ENCODE results near the gene PNMA5. TPM values are rescaled to one million over a fixed set of nuclear protein-coding genes. Genes with fewer than 3 reads are reported as not detected.

The PNMA5 gene
- total RNA-seq, 1 donor from 2014 or later, result not detected

DNA sequence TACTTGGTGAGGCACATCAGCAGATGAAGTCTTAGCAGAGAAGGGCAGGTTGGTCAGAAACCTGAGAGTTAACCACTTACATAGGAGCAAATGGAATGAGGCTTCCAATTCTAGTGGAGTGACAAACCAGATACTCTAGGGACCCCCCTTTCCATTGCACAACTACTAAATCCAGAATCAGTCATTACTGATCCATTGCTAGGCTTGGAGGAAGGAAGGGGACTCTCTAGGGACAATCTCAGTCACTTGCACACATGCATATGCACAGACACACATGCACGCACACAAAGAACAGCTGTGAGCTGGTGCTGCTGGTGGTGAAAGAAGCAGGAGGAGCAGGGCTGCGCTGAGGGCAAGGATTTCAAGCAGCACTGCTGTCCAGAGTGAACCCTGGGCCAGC lies 25.7 kb downstream of the PNMA5 start:
- intact Hi-C loops (cut with DNase I), result no loop called here
- ATAC-seq (no peak), DNase-seq (ENCODE audit: missing footprints) (no peak)

DNA sequence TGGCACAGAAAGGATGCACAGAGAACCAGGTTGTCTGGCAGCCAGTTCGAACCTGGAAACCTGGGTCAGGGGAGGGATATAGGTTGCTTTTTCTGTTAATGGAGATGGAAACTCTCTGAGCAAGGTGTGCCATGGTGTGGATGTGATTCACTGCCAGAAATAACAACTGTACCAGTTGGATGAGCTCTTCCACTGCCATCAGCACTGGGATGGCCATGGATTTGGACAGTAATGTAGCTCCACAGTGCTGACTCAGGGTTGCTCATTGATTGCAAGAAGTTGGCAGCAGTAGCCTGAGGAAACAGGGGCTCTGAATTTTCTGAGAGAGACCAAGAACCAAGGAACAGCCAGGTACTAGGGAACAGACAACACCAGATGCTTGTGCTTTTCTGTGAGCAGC lies 33.8 kb downstream of the PNMA5 start:
- ATAC-seq (no peak), DNase-seq (ENCODE audit: missing footprints) (no peak)
- intact Hi-C loops (cut with DNase I), result no loop called here

DNA sequence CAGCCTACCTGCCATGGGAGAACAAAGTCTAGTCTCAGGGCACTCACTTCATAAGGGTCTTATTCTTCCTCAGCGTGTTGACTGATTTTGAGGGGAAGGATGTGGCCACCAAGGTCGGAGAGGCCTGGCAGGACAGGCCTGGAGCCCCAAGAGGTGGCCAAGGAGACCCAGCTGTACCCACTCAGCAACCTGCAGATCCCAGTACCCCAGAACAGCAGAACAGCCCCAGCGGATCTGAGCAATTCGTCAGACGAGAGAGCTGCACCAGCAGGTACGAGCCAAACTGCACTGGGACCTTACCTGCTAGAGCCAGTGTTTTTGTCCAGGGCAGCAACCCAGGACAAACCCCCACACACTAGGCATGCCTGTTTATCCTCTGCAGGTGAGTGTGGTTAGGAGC lies 34.3 kb downstream of the PNMA5 start:
- DNase-seq (ENCODE audit: missing footprints) (no peak), ATAC-seq (no peak)
- intact Hi-C loops (cut with DNase I), result loop anchor here (5.0 kb wide), 1 partner anchor 708 kb away; no protein-coding TSS in a partner anchor

DNA sequence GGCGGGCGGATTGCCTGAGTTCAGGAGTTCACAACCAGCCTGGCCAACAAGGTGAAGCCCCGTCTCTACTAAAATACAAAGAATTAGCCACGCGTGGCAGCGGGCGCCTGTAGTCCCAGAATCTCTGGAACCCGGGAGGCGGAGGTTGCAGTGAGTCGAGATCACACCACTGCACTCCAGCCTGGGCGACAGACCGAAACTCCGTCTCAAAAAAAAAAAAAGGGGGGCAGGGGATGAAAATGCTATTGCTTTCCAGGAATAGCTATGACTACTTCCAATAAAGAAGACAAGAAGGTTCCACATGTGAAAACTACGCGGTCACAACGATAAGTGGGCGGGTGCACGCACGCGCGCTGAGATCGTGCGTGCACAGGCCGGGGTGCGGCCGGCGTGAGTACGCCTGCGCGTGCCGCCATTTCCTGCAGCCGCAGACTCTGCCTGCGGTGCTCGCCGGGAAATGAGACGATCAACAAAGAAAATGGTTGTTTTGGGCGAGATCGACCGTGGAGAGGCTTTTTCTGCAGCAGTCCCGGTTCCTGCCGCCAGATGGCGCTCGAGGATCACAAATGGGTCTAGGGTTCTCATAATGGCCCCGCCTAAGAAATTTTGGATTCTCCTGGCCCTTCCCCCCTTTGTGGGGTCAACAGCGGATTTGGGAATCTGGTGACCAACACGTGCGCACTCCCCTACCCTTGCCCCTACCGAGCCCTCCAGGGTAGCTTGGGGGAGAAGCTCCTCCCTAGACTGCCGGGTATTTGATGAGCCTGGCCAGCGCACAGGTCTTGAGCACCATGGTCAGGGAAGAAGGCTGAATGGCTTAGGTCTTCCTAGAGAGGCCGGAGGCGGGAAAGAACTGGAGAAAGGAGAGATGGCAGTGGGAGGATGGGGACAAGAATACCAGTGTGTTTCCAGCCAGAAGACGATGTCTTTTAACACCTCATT lies 35.1 kb downstream of the PNMA5 start:
- ATAC-seq, result peak; percentile 99
- intact Hi-C loops (cut with DNase I), result loop anchor here (5.0 kb wide), 1 partner anchor 709 kb away; no protein-coding TSS in a partner anchor
- DNase-seq (ENCODE audit: missing footprints), result peak; percentile 92

DNA sequence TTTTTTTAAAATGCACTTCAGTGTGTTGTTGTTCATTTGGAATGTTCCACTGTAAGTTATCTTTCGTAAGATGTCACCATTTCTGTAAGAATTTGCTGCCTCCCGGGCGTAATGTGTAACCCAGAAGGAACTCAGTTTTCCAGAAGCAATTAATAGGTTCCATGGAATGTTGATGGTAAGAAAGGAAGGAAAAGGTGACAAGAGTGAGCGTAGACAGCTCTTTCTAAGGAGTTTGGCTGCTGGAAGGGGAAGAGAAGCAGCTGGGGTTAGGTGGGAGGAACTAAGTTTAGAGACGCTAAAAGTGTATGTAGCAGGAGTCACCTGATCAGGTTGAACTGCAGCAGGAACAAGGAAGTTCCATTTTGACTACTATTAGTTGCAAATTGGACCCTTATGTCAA lies 35.9 kb downstream of the PNMA5 start:
- ATAC-seq (no peak), DNase-seq (ENCODE audit: missing footprints) (no peak)
- intact Hi-C loops (cut with DNase I), result loop anchor here (5.0 kb wide), 1 partner anchor 709 kb away; no protein-coding TSS in a partner anchor

DNA sequence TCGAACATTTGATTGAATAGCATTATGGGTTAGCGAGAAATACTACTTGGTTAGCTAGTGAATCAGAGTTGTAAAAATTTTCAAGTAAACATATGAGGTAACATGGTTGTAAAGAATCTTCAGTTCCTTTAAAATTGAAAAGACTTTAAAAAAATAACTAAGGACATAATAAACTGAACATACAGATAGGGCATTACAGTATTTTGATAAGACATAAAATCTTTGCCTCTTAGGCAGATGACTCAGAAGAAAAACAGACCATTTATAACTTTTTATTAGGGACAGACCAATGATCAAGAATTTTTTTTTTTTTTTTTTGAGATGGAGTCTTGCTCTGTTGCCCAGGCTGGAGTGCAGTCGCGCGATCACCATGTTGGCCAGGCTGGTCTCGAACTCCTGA lies 43.1 kb downstream of the PNMA5 start:
- DNase-seq (ENCODE audit: missing footprints) (no peak), ATAC-seq (no peak)
- intact Hi-C loops (cut with DNase I), result no loop called here

DNA sequence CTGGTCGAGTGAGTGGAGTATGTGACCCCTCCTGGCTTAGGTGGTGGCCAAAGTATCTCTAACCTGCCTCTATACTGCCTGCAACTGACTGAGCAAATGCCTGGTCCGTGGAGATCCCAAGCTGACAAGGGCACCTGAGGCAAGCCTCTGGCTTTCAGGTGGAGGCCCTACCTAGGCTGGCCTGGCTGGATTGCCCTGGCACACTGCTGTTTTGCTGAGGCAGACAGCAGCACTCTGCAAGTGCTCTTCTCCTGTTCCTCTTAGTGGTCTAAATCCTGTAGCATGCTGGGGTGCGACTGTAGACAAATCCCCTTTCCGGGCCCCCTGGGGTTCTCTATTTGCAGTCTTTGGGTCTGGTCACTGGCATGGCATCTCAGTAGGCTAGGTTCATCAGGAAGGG lies 44.8 kb downstream of the PNMA5 start:
- DNase-seq (ENCODE audit: missing footprints) (no peak), ATAC-seq (no peak)
- intact Hi-C loops (cut with DNase I), result no loop called here

DNA sequence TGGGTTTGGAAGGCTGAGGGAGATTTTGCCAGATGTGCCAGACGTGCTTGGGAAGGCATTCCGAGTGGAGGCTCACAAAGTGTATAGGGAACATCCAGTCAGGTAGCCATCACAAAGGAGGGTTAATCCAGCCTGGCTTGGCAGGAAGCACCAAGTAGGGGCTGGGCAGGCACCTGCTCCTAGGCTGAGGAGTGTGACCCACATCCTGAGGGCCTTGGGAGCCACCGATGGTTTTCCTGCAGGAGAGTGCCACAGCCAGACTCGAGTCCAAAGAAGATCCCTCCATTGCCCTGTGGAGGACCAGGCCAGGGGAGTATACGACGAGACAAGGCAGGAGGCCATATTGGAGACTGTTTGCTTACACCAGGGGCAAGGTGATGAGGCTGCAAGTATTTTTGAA lies 47.2 kb downstream of the PNMA5 start:
- ATAC-seq, result no peak
- intact Hi-C loops (cut with DNase I), result no loop called here
- DNase-seq (ENCODE audit: missing footprints), result no peak

DNA sequence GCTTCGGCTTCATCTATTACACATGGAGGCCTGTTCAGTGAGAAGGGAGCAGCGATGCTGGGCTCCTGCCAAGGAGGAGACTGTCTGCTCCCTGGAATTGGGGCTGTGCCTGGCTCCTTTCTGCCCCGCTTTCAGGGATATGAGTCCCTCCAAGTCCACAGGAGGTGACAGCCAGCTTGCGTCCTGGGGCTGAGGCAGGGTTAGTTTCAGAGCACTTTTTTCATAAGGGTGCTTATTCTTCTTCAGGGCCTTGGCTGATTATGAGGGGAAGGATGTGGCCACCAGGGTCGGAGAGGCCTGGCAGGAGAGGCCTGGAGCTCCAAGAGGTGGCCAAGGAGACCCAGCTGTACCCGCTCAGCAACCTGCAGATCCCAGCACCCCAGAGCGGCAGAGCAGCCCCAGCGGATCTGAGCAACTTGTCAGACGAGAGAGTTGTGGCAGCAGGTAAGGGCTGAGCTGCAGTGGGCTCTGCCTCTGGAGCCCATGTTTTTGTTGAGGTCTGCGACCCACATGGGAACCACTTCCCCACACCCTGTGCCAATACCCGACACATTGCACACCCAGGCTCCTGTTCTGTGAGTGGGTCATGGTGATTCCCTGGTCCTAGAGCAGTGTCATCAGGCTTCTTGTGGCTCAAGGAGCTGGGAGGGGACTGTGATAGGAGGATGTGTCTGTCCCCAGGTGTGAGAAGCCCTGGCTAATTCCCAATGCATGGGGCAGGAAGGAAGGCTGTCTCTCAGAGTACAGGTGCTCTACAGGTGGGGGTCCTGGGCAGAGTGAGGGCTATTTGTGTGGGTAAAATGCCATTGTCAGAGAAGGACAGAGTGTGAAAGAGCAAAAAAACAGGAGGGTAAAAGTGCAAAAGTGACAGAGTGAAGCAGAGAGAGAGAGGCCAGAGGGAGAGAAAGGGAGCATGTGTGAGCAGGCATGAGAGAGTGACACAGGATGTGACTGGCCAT lies 48.6 kb downstream of the PNMA5 start:
- DNase-seq (ENCODE audit: missing footprints) (no peak), ATAC-seq (no peak)
- intact Hi-C loops (cut with DNase I), result no loop called here

DNA sequence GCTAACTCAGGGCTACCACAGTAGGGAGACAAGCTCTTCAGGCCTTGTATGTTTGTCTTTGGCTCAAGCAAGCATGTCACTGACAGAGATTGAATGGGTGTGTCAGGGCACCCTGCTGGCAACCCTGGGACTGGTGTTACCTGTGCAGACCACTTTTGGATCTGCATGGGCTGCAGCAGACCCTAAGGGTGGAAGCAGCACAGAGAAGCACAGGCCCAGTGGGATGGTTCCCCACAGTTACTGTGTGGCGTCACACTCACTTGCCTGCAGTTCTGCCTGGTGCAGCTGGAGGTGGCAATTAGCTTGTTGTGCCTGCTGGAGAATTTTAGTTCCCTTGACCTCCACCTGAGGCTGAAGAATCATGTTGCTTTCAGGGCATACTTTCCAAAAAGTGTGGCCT lies 50.1 kb downstream of the PNMA5 start:
- intact Hi-C loops (cut with DNase I), result no loop called here
- ATAC-seq (no peak), DNase-seq (ENCODE audit: missing footprints) (no peak)

DNA sequence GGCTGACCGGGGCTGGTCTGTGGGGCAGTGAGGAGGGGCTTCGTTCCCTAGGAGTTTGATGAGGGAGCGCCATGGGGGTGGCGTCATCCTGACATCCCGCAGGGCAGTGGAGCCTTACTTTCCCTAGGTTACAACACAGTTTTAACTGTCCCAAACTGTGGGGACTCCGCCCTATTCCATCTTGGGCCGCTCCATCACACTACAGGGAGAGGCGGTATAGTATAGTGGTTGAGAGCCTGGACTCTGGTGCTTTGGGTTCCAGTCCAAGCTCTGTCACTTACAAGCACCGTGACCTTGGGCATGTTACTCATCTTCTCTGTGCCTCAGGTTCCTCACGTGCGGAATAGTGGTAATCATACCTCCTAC lies 51.9 kb downstream of the PNMA5 start:
- no peak for DNase-seq (ENCODE audit: missing footprints)
- intact Hi-C loops (cut with DNase I), result no loop called here
- ATAC-seq, result peak; percentile 3

DNA sequence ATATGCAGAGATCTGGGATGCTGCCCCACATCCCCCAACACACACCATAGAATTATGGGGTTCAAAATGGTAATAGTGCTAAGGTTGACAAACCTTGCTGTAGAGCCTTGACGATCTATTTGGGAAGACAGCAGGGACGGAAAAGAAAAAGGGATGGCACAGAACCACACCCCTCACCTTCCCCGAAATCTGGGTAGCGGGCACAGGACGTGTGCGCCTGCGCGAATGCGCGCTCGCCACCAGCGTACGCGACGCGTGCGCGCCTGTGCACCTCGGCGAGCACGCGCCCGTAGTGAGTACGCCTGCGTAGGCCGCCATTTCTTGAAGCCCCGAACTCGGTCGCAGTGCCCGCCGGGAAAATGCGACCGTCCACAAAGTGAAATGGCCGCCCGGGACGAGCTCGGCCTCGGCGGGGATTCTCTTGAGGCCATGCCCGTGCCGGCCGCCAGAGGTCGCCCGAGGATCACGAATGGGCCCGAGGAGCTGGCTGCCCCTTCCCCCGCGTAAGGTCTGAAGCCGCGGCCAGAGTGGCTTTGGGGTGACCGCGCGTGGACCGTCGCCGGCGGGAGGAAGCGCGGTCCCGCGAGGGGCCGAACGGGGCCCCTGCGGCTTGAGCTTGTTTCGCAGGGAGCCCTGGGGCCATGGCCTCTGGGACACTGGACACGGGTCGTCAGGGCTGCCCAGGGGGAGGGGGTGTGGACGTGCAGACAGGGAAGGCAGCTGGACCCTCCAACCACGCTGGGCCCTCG lies 52.4 kb downstream of the PNMA5 start:
- intact Hi-C loops (cut with DNase I), result no loop called here
- ATAC-seq (peak; percentile 98), DNase-seq (ENCODE audit: missing footprints) (peak; percentile 95)

Other genes starting within 250 kb of the PNMA5 start
- not detected for gene MAGEA2, start 240.3 kb downstream of the PNMA5 start, total RNA-seq
- not detected for gene CSAG3, start 234.9 kb downstream of the PNMA5 start, total RNA-seq
- not detected for gene MAGEA6, start 224.4 kb downstream of the PNMA5 start, total RNA-seq
- 25.1 TPM for gene CETN2, start 163.4 kb downstream of the PNMA5 start, total RNA-seq
- gene NSDHL, start 163.1 kb downstream of the PNMA5 start, total RNA-seq, result 23.4 TPM
- 1.9 TPM for gene ZNF185, start 96.0 kb downstream of the PNMA5 start, total RNA-seq
- 1.4 TPM for gene PNMA3, start 62.4 kb upstream of the PNMA5 start, total RNA-seq
- gene PNMA6A, start 78.3 kb upstream of the PNMA5 start, total RNA-seq, result 2.2 TPM
- gene MAGEA1, start 185.2 kb upstream of the PNMA5 start, total RNA-seq, result not detected

Data from Right ventricle myocardium inferior (tissue), 1 donor.